ENCODE data around the gene PLD6.

PLD6 gene

GRCh38 chr17:17155568-17155967, 50.6 kb downstream of the PLD6 start:
- in situ Hi-C loops (cut with MboI; ENCODE audit: low pct_unique_long_range_greater_than_20kb, low sequenced_read_pairs, unreplicated experiment) = no loop called here
- no peak for TF ChIP-seq CTCF (IDR thresholded peaks at IDR 0.05; ENCODE audit: extremely low read depth, insufficient read depth, missing control alignments)
- no peak for DNase-seq (ENCODE audit: low spot score)

- no peak for TF ChIP-seq CTCF (IDR thresholded peaks at IDR 0.05; ENCODE audit: extremely low read depth, insufficient read depth, missing control alignments)
- in situ Hi-C loops (cut with MboI; ENCODE audit: low pct_unique_long_range_greater_than_20kb, low sequenced_read_pairs, unreplicated experiment) = no loop called here
- DNase-seq (ENCODE audit: low spot score) = no peak
These were observed 51.2 kb downstream of the PLD6 start for GRCh38 chr17:17154981-17155380.

- no peak for TF ChIP-seq CTCF (IDR thresholded peaks at IDR 0.05; ENCODE audit: extremely low read depth, insufficient read depth, missing control alignments)
- in situ Hi-C loops (cut with MboI; ENCODE audit: low pct_unique_long_range_greater_than_20kb, low sequenced_read_pairs, unreplicated experiment) = no loop called here
- DNase-seq (ENCODE audit: low spot score) = no peak
These were observed 51.6 kb downstream of the PLD6 start for GRCh38 chr17:17154556-17154955.

- TF ChIP-seq CTCF (IDR thresholded peaks at IDR 0.05; ENCODE audit: extremely low read depth, insufficient read depth, missing control alignments) = no peak
- no peak for DNase-seq (ENCODE audit: low spot score)
- in situ Hi-C loops (cut with MboI; ENCODE audit: low pct_unique_long_range_greater_than_20kb, low sequenced_read_pairs, unreplicated experiment) = no loop called here
These were observed 52.4 kb downstream of the PLD6 start for GRCh38 chr17:17153709-17154108.

GRCh38 chr17:17153071-17153470, 53.1 kb downstream of the PLD6 start:
- in situ Hi-C loops (cut with MboI; ENCODE audit: low pct_unique_long_range_greater_than_20kb, low sequenced_read_pairs, unreplicated experiment) = no loop called here
- TF ChIP-seq CTCF (IDR thresholded peaks at IDR 0.05; ENCODE audit: extremely low read depth, insufficient read depth, missing control alignments) = no peak
- DNase-seq (ENCODE audit: low spot score) = no peak

- in situ Hi-C loops (cut with MboI; ENCODE audit: low pct_unique_long_range_greater_than_20kb, low sequenced_read_pairs, unreplicated experiment) = no loop called here
- no peak for DNase-seq (ENCODE audit: low spot score)
- no peak for TF ChIP-seq CTCF (IDR thresholded peaks at IDR 0.05; ENCODE audit: extremely low read depth, insufficient read depth, missing control alignments)
These were observed 53.7 kb downstream of the PLD6 start for GRCh38 chr17:17152385-17152784.

GRCh38 chr17:17151962-17152361, 54.2 kb downstream of the PLD6 start:
- TF ChIP-seq CTCF (IDR thresholded peaks at IDR 0.05; ENCODE audit: extremely low read depth, insufficient read depth, missing control alignments) = no peak
- DNase-seq (ENCODE audit: low spot score) = no peak
- in situ Hi-C loops (cut with MboI; ENCODE audit: low pct_unique_long_range_greater_than_20kb, low sequenced_read_pairs, unreplicated experiment) = no loop called here

Measured in GM13977 (cell line).